Coronary artery (tissue), 2 donors: ENCODE data around the gene ARHGEF11.
A peak's percentile ranks its signal among the peaks of the same experiment; 100 is the strongest.

Experiments
- DNase-seq: peaks from one replicate; pipeline ENCODE4 v3.0.0-alpha.2; 2017; ENCODE audit warnings: low spot score
- H3K27ac ChIP-seq, 2 donors: fragments of 200-600 bp; sonication (generic); one replicate each; pipeline ENCODE4 v1.5.1; 2016 to 2019
- H3K4me3 ChIP-seq: fragments of 200-600 bp; sonication (generic); 2 replicates; pipeline ENCODE4 v1.5.1; 2016; ENCODE audit warnings: mild to moderate bottlenecking, moderate library complexity
- TF ChIP-seq, protein P1 (sequence below): fragments of 200-600 bp; sonication (generic); IDR thresholded peaks from one replicate; pipeline ENCODE4 v1.5.1; 2019; ENCODE audit warnings: antibody characterized with exemption

The ARHGEF11 gene

DNA sequence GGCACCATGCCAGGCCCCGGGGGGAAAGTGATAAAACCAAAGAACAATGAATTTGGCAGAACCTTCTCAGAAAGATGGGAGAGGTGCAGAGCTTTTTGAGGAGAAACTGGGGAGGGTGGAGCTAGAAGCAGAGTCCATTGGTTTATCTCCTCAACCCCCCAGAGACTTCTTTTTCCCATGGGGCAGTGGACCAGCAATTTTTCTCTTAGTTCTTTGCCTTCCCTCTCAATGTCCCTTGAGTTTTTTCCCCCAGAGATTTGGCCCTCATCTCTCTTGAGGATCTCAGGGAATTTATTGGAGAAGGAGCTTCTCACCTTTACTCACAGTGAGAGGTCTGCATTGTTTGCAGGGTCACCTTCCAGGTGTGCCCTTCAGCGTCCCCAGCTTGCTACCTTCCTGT lies 5.3 kb upstream of the ARHGEF11 start:
- Histone ChIP-seq H3K4me3 (no peak overlapping the region), H3K27ac (no peak overlapping the region)
- TF ChIP-seq, protein P1, sequence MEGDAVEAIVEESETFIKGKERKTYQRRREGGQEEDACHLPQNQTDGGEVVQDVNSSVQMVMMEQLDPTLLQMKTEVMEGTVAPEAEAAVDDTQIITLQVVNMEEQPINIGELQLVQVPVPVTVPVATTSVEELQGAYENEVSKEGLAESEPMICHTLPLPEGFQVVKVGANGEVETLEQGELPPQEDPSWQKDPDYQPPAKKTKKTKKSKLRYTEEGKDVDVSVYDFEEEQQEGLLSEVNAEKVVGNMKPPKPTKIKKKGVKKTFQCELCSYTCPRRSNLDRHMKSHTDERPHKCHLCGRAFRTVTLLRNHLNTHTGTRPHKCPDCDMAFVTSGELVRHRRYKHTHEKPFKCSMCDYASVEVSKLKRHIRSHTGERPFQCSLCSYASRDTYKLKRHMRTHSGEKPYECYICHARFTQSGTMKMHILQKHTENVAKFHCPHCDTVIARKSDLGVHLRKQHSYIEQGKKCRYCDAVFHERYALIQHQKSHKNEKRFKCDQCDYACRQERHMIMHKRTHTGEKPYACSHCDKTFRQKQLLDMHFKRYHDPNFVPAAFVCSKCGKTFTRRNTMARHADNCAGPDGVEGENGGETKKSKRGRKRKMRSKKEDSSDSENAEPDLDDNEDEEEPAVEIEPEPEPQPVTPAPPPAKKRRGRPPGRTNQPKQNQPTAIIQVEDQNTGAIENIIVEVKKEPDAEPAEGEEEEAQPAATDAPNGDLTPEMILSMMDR = no peak
- DNase-seq = no peak

DNA sequence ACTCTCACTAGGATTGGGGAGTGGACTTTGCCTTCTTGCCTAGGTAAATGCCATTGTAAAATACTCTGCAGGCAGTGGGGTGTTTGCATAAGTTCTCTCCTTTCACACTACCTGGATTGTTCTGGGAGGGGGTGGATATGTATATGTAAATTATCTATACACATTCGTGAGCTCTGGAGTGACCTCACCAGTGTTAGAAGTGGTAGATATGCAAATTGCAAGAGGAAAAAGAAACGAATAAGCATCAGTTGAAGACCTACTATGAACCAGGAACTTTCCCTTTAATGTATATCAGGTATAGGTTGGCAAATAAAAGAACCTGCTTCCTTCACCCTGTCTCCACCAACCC lies 1.5 kb upstream of the ARHGEF11 start:
- Histone ChIP-seq H3K27ac (no peak overlapping the region), H3K4me3 (no peak overlapping the region)
- TF ChIP-seq, protein P1 = no peak
- no peak for DNase-seq

DNA sequence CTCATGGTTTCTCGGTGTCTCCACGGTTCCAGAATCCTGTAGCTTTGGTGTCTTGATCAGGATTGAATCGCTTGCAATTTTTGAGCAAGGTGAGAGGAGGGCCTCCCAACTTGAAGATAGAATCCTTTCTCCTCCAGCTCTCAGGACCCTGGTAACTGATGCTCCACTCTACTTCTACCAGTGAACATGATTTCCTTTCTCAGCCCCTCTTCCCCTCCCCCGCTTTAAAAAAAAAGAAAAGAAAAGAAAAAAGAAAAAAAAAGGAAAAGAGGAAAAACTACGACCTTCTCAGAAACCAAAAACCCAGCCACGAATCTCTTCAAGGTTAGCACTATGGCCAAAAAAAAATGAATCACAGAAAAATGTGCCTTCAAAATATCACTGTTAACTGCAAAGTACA lies 1.2 kb downstream of the ARHGEF11 start:
- Histone ChIP-seq H3K4me3 (peak overlapping the region; percentile 90), H3K27ac (no peak overlapping the region)
- TF ChIP-seq, protein P1 = no peak
- no peak for DNase-seq

DNA sequence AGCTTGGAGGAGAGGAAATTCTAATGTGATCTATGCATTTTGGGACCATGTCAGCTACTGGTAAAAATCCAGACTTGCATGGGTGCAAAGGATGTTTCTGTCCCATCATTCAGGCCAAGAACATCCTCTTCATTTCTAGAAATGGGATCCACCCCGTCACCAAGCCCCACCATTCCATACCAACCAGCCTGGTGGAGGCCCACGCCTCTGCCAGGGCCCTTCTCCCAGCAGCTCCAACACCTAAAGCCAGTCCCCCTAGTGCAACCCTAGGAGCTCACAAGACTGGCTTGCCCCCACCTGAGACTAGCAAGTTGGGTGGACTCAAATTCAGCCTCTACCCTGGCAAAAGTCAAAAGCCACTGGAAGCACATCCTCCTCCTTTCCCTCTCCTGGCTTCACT lies 1.9 kb downstream of the ARHGEF11 start:
- TF ChIP-seq, protein P1 = no peak
- DNase-seq = no peak
- no peak overlapping the region for H3K27ac ChIP-seq
- peak overlapping the region; percentile 90 for H3K4me3 ChIP-seq

DNA sequence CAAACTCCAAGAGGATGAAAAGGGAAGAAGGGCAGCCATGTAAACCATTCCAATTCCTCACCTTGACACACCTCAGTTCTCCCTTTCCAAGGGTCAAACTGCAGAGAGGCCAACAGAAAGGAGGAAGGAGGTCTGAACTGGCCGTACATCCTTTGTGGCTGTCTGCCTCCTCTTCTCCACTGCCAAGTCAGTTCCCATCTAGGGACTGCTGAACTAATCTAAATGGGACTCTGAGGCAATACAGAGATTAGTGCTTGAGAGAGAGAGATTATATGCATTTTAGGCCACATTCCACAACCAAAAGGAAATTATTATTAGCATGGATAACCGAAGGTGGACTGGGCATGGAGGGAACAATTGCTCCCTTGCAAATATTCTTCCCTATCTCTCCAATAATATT lies 2.7 kb downstream of the ARHGEF11 start:
- Histone ChIP-seq H3K4me3 (peak overlapping the region; percentile 90), H3K27ac (no peak overlapping the region)
- DNase-seq = no peak
- TF ChIP-seq, protein P1 = no peak

DNA sequence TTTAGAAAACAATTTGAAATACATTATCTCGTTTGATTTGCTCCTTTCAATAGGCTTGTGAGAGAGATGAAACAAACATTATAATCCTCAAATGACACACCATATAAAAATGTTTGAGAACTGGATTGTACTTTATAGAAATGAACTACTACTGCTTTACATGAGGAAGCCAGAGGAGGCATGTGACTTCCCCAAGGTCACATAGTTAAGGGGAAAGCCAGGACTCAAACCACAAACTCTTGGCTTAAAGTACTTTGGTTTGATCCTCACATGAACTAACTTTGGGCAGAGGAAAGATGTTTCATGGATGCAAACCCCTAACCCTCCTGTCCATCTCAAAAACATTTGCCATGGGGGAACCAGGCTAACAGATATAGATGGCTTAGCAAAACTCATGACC lies 4.7 kb downstream of the ARHGEF11 start:
- TF ChIP-seq, protein P1 = no peak
- H3K27ac ChIP-seq = no peak overlapping the region
- DNase-seq = no peak
- no peak overlapping the region for H3K4me3 ChIP-seq

DNA sequence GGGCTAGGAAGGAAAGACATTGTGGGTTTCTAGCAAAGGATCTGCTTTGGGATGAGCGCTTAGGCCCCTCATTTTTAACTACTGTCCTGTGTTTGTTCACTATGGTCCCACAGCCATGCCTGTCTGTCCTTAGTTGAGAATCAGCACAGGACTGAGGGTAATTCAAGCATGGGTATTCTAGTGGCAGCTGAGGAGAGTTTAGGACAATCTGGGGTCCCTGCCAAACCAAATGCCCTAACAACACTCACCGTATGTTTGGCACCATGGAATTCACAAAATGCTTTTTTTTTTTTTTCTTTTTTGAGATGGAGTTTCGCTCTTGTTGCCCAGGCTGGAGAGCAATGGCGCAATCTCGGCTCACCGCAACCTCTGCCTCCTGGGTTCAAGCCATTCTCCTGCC lies 10.4 kb downstream of the ARHGEF11 start:
- TF ChIP-seq, protein P1 = no peak
- DNase-seq = no peak
- no peak overlapping the region for H3K4me3 ChIP-seq
- no peak overlapping the region for H3K27ac ChIP-seq
